Thymus (tissue), 11 donors: ENCODE results near the gene CCT5. TPM values are rescaled to one million over a fixed set of nuclear protein-coding genes. Genes with fewer than 3 reads are reported as not detected.
"Not testable (repeated sequence)": the region's sequence is repeated elsewhere in the genome, so short reads cannot be mapped to it uniquely, and the experiment has no call there.

ENCODE experiments used
- DNase-seq, 9 donors: peaks; one replicate each; pipeline ENCODE4 v3.0.0-alpha.2; 2013; ENCODE audit warnings: low spot score in 9 of 9, low read depth in 6 of 9, missing footprints in 1 of 9
- H3K27ac ChIP-seq, 2 donors: one replicate each; pipeline ENCODE4 v1.5.1; 2013; ENCODE audit warnings: control low read depth in 1 of 2, low read depth in 1 of 2, low read length in 1 of 2, mild to moderate bottlenecking in 1 of 2, moderate library complexity in 1 of 2
- H3K27me3 ChIP-seq, 2 donors: one replicate each; pipeline ENCODE4 v1.5.1; 2013; ENCODE audit warnings: low read length in 1 of 2; ENCODE audit not compliant: control insufficient read depth in 2 of 2, insufficient read depth in 1 of 2
- H3K36me3 ChIP-seq, 2 donors: one replicate each; pipeline ENCODE4 v1.5.1; 2013; ENCODE audit warnings: low read length in 1 of 2, mild to moderate bottlenecking in 1 of 2, moderate library complexity in 1 of 2; ENCODE audit not compliant: control insufficient read depth in 2 of 2, insufficient read depth in 2 of 2
- H3K4me1 ChIP-seq, 2 donors: one replicate each; pipeline ENCODE4 v1.5.1; 2013; ENCODE audit warnings: low read length in 2 of 2; ENCODE audit not compliant: control insufficient read depth in 2 of 2, insufficient read depth in 2 of 2
- H3K4me3 ChIP-seq, 2 donors: one replicate each; pipeline ENCODE4 v1.5.1; 2013; ENCODE audit warnings: low read length in 2 of 2, control low read depth in 1 of 2, mild to moderate bottlenecking in 1 of 2
- H3K9me3 ChIP-seq, 2 donors: one replicate each; pipeline ENCODE4 v1.5.1; 2013; ENCODE audit warnings: low read length in 1 of 2, mild to moderate bottlenecking in 1 of 2; ENCODE audit not compliant: control insufficient read depth in 2 of 2, insufficient read depth in 1 of 2
- WGBS: extraction: QIAGEN DNeasy Blood & Tissue Kit; methylation state at CpG from one replicate; pipeline ENCODE4 v1.1.7; 2013; 5-methylcytosine and 5-hydroxymethylcytosine counted together
- polyA plus RNA-seq: library from polyadenylated mRNA; stranded (reverse); fragments of 200-250 nt; gene quantifications from one replicate; pipeline ENCODE4 v1.2.3, GENCODE V29; 2013
- total RNA-seq: library from RNA; stranded (reverse); fragments of 120-200 nt; gene quantifications from one replicate; pipeline ENCODE4 v1.2.4, GENCODE V29; 2013
- donor health status: healthy.

CCT5 gene
- total and polyA plus RNA-seq, 2 donors = 114 to 356 TPM

DNA sequence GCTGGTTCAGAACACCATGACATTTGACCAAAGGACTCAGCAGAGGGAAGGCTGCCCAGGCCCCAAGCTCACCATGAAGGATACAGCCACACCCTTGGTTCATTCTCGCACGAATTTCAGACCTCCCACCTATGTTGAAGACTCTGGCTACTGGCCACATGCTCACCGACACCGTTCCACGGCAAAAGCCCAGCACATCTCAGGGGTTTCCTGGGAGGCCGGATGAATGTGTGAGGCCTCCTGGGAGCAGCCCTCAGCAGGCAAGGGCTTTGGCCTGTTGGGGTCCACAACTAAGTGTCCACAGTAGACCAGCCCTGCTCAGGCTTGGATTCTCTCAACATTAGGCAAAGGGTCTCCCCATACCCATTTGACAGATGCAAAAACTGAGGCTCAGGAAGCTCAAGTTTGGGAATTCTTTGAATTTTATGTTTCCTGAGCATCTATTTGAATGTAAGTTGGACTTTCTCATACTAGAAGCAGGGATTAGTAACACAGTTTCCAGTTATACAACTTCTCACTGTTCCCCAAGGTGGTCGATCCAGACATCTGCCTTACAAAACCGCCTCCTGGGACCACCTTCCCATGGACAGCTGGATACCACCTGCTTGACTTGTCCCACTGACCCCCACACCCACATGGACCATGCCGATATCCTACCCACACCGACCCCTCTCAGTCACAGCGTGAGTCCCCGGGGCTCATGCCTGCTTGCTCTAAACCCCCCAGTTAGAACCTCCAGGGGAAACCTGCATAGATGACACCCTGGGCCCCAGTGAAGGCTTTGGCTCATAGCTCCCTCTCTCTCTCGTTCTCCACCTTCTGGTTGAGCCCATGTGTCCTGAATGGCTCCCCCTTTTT, 27.9 kb downstream of the CCT5 start:
- Histone ChIP-seq H3K27me3 (no peaks in the 10 kb centered on the region), H3K9me3 (no peaks in the 10 kb centered on the region), H3K36me3 (no peaks in the 10 kb centered on the region), H3K4me1 (peaks cover 0 to 10% of the 10 kb centered on the region in 2 donors), H3K27ac (no peak overlapping the region), H3K4me3 (no peak overlapping the region)
- DNase-seq = no peak
- WGBS = 96% methylated on average over 13 of the region's 13 CpGs

DNA sequence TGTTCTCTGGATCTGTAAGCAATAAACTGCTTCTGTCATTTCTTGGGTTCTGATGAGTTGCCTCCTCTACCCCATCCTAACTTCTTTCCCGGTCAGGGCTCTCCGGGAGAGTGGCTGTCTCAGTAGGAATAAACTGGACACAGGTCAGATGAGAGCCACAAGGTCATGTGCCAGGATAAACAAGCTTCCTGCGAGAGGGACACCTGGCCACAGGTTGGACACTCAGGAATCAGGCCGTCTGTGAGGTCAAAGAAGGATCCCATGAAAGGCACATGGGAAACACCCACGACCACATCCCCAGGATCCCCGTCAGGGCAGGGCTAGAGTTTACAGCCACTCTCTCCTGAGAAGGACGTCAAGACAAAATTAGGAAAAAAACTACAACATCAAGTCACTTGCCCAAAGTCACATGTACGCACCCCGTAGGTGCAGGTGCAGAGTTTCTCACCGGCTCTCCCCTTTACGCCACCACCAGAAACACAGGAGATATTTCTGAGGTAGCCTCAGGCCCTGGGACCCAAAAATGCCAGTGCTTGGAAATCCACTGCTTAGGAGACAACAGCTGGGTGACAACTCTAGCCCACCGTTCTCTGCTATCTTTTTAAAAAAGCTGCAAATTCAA, 28.7 kb downstream of the CCT5 start:
- Histone ChIP-seq H3K27me3 (no peaks in the 10 kb centered on the region), H3K4me1 (peaks cover 0 to 10% of the 10 kb centered on the region in 2 donors), H3K9me3 (no peaks in the 10 kb centered on the region), H3K36me3 (no peaks in the 10 kb centered on the region), H3K4me3 (no peak overlapping the region), H3K27ac (no peak overlapping the region)
- WGBS = 96% methylated on average over 12 of the region's 12 CpGs
- DNase-seq = no peak

GRCh38 chr5:10279328-10279727, 29.2 kb downstream of the CCT5 start:
- no peak for DNase-seq
- Histone ChIP-seq H3K27me3 (no peaks in the 10 kb centered on the region), H3K4me1 (peaks cover 0 to 10% of the 10 kb centered on the region in 2 donors), H3K27ac (no peak overlapping the region), H3K36me3 (no peaks in the 10 kb centered on the region), H3K9me3 (no peaks in the 10 kb centered on the region), H3K4me3 (no peak overlapping the region)
- WGBS = 97% methylated on average over 4 of the region's 4 CpGs

DNA sequence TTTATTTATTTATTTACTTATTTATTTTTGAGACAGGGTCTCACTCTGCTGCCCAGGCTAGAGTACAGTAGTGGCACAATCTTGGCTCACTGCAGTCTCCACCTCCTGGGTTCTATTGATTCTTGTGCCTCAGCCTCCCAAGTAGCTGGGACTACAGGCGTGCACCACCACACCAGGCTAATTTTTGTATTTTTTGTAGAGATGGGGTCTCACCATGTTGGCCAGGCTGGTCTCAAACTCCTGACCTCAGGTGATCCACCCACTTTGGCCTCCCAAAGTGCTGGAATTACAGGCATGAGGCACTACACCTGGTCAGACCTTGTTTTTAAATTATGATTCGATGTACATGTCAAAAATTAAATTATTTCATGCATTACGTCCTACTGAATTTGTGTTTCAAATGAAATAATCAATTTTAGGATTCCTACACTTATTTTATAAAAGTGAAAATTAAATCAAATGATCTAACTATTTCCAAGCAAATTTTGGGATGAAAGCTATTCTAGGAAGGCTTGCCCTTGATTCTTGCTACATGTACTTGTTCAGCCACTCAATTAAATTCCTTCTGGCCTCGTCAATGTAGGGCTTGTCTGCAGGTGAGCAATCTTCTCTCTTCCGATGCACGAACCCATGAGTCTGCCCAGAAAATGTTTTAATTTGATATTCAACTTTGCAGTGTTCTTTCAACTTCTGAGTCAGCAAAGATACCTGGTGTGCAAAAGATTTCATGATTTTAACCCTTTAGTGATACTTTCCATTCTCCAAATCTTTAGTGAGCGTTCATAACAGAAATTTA, 30.0 kb downstream of the CCT5 start:
- peaks cover 0 to 9% of the 10 kb centered on the region in 2 donors for H3K4me1 ChIP-seq

DNA sequence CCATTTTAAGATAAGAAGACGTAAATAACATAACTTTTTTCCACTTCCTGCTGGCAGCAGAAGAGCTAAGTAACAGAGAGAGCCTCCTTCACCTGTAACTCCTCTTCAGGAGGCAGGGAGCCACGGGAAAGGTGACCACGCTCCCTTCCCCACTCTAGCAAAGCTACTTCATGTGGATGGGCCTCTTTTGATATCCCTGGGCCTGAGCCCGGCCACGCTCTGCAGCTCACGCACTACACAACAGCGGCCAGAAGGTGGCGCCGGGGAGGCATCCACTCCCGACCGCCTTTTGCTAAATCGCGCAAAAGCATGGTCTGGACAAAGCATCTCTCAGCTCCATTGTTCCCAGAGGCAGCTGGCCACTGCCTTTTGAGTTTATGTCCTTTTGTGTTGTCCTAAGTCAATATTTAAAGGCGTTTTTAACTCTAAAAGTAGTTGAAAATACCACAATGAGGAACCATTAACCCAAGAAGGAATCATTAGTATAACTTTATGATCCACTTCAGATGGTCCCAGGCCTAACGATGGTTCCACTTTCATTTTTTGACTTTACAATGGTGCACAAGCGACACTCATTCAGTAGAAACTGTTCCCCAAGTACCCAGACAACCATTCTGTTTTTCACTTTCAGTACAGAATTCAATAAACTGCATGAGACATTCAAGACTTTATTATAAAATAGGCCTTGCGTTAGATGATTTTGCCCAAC, 34.0 kb downstream of the CCT5 start:
- Histone ChIP-seq H3K4me1 (peaks cover 3 to 4% of the 10 kb centered on the region in 2 donors), H3K27ac (no peak overlapping the region), H3K36me3 (no peaks in the 10 kb centered on the region), H3K27me3 (no peaks in the 10 kb centered on the region), H3K9me3 (no peaks in the 10 kb centered on the region), H3K4me3 (no peak overlapping the region)
- 31% methylated on average over 17 of the region's 17 CpGs for WGBS
- peak in 8 of 9 donors; percentile 32 to 74 (median 57) for DNase-seq

More for the DNA sequence above, 30.0 kb downstream of the CCT5 start:
- no peak for DNase-seq
- Histone ChIP-seq H3K4me3 (no peak overlapping the region), H3K9me3 (no peaks in the 10 kb centered on the region), H3K27me3 (no peaks in the 10 kb centered on the region), H3K27ac (no peak overlapping the region), H3K36me3 (no peaks in the 10 kb centered on the region)
- WGBS = 96% methylated on average over 7 of the region's 7 CpGs

DNA sequence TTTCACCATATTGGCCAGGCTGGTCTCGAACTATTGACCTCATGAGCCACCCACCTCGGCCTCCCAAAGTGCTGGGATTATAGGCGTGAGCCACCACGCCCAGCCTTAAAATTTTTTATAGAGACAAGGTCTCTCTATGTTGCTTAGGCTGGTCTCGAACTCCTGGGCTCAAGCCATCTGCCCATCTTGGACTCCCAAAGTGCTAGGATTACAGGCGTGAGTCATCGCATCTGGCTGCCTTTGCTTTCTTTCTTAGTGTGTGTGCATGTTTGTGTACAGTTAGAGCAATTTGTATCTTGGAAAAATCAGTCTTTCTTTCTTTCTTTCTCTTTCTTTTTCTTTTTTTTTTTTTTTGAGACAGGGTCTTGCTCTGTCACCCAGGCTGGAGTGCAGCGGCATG, 35.3 kb downstream of the CCT5 start:
- H3K4me1 ChIP-seq, H3K27me3 ChIP-seq, H3K27ac ChIP-seq, H3K4me3 ChIP-seq, DNase-seq, H3K9me3 ChIP-seq, H3K36me3 ChIP-seq: not testable (repeated sequence)
- WGBS = 97% methylated on average over 8 of the region's 8 CpGs

DNA sequence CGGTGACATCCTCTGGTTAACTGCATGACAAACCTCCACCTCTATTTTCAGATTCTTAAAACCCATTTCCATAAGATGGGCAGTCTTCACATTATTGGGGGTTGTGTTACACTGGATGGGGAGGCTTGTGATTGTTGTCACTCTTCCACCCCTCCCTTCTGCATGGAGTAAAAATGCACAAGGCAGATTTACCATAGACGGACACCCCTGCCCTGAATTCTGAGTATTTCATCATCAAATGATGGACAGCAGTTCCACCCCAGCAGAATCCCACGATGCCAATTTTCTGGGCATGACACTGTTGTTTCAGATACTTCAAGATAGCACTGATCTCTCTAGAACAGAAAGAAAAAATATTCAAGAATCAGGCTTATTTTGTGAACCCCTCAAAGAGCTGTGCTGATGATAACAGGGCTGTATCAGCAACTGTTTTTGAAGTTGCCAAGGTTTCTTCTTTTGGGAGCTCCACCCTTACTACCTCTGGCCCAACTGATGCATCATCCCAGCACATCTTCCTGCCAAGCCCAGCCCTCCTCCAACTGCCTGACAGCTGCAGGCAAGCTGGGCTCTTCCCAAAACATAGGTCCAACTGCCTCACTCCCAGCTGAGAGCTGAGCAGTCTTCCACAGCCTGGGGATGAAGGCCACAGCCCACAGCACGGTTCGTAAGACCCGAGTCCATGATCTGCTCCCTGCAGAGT, 36.2 kb downstream of the CCT5 start:
- H3K4me1 ChIP-seq = peaks cover 3 to 4% of the 10 kb centered on the region in 2 donors
- H3K9me3 ChIP-seq = no peaks in the 10 kb centered on the region
- no peak for DNase-seq
- H3K36me3 ChIP-seq = no peaks in the 10 kb centered on the region
- no peak overlapping the region for H3K27ac ChIP-seq
- no peaks in the 10 kb centered on the region for H3K27me3 ChIP-seq
- H3K4me3 ChIP-seq = no peak overlapping the region
- WGBS = 96% methylated on average over 6 of the region's 6 CpGs

- DNase-seq = no peak
- Histone ChIP-seq H3K27ac (no peak overlapping the region), H3K27me3 (no peaks in the 10 kb centered on the region), H3K4me1 (peaks cover 3 to 4% of the 10 kb centered on the region in 2 donors), H3K4me3 (no peak overlapping the region), H3K36me3 (no peaks in the 10 kb centered on the region), H3K9me3 (no peaks in the 10 kb centered on the region)
- 97% methylated on average over 7 of the region's 7 CpGs for WGBS
These were observed 36.8 kb downstream of the CCT5 start for GRCh38 chr5:10286862-10287227.
